Fibroblast of skin of right quadriceps (primary cell): ENCODE measurements around the gene KRTAP10-2.

Experiments used
- DNase-seq: peaks from one replicate; pipeline ENCODE4 v3.0.0-alpha.2; 2013

KRTAP10-2 gene

DNA sequence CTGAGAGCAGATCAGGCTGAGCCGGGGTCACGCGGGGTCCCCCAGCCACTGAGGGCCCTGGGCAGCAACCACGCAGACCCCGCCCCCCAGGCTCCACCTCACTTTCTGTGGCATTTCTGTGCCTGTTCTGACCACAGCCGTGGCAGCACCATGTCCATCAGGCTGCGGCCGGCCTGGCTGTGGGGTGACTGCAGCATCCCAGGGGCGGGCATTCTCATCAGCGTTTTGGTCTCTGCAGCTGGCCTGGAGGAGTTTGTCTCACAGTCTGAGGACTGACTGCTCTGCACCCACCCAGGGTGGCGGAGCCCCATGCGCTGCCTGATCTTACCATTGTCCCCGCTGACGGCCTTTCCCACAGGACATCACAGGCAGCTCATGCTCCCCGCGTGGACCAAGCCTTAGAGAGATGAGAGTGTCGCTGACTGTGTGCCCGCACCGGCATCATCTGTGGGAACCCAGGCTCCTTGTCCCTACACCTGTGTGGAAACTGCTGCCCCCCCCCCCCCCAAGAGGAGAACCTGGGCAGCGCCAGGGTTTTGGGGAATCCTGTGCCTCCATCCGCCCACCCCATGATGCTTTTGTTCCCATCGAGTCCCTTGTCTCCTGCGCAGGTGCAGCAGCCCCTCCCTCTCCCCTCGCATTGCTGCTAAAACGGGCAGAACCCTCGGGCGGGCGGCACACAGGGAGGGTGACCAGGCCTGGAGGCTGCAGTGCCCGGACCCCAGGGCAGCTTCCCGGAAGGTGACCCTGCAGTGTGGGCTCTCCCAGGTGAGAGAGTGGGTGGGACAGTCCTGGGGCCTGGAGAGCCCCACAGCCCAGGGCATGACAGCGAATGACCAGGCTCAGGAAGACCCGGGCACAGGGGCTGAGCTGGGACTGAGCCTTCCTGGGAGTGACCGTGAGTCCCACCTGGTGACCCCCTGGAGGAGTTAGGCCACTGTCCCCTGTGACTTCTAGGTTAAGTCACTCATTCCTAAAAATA, 13.1 kb downstream of the KRTAP10-2 start:
- no peak for DNase-seq

DNA sequence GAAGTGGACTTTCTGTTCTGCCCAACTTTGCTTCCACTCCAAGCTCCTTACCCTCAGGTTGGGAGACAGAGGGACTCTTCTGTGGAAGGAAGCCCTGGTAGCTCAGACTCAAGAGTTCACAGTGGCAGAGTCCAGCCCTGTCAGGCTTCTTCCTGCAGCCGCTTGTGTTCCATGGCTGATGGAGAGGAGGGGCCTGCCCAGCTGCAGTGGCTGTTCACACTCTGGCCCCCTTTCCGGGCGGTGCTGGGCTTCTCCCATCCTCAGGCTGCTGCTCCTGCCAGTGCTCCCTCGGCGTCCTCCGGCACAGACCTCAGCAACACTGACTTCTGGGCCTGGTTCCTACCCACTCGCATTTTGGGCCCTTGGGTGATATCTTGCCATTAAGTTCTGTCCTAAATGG, 15.3 kb downstream of the KRTAP10-2 start:
- DNase-seq, result no peak

GRCh38 chr21:44534688-44535087, 16.6 kb downstream of the KRTAP10-2 start:
- no peak for DNase-seq

DNA sequence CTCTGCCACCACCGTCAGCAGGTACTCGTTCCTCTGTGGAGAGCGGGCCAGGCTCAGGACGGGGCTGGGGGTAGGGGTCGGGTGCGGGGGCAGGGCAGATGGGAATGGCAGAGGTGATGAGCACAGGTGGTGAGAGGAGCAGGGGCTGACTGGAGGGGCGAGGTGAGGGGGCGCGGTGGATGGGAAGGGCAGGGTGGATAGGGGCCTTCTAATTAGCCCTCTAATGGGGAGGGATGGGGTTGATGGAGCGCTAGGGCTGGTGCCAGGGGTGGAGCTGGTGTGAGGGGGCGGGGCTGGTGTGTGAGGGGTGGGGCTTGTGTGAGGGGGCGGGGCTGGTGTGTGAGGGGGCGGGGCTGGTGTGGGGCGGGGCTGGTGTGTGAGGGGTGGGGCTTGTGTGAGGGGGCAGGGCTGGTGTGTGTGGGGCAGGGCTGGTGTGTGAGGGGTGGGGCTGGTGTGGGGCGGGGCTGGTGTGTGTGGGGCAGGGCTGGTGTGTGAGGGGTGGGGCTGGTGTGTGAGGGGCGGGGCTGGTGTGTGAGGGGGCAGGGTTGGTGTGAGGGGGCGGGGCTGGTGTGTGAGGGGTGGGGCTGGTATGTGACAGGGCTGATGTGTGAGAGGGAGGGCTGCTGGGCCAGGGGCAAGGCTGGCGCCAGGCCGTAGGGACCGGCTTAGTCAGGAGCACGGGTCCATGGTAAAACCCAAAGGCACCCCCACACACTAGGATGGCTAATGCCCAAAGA, 17.2 kb downstream of the KRTAP10-2 start:
- no peak for DNase-seq

DNA sequence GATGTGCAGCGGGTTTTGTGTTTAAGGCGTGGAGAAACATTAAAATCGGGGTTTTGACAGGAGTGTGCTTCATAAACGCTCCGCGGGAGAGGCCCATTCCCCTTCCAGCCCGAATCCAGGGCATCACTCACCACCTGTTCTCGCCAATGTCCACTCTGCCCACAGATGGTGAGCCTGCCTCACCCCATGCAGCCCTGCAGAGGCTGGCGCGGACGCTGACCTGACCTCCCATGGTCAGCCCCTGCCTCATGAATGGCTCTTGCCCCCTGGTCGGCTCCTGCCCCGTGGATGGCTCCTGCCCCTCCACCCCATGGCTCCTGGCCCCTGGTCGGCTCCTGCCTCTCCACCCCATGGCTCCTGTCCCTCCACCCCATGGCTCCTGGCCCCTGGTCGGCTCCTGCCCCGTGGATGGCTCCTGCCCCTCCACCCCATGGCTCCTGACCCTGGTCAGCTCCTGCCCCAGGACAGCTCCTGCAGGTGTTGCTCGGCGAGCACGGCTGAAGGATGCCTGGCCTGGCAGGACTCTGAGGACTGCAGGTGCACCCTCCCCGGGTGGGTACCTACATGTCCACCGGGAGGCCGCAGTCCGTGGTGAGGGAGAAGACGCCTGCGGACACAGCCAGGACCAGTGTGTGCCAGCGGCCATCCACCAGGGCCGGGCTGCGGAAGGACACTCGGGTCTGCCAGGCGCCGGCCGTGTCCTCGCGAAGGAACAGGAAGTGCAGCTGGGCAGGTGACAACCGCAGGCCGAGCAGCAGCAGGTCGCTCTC, 18.0 kb downstream of the KRTAP10-2 start:
- DNase-seq, result no peak

GRCh38 chr21:44532712-44533111, 18.6 kb downstream of the KRTAP10-2 start:
- DNase-seq, result no peak

- no peak for DNase-seq
Observed at GRCh38 chr21:44531606-44532564, 19.4 kb downstream of the KRTAP10-2 start.

- DNase-seq, result no peak
Observed at GRCh38 chr21:44530903-44531605, 20.3 kb downstream of the KRTAP10-2 start.

- DNase-seq, result no peak
Observed at GRCh38 chr21:44530221-44530902, 20.9 kb downstream of the KRTAP10-2 start.

DNA sequence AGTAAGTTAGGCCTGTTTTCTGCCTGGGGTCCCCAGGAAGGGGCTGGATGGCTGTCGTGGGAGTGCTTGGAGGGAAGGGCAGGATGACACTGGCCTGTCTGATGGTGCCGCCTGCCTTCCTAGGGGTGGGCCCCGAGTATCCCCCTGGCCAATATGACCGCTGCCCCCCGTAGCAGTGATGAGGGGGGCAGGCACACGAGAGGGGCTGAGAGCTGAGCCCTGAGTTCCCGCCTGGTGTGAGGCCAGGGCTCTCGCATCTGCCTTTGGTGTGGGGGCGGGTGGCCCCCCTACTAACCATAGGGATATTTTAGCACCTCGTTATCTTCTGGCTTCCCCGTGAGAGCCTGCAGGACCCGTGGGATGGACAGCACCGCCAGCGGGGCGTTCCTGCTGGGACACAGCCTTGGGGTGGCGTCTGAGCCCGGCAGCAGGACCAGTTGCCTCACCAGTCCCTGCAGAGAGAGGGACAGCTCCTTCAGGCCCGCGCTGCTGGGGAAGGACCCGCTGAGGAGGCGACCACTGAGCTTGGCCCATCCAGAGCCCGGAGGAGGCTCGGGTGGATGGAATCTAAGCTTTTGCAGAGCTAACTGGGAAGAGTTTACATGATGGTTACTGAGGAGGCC, 21.7 kb downstream of the KRTAP10-2 start:
- DNase-seq, result no peak

DNA sequence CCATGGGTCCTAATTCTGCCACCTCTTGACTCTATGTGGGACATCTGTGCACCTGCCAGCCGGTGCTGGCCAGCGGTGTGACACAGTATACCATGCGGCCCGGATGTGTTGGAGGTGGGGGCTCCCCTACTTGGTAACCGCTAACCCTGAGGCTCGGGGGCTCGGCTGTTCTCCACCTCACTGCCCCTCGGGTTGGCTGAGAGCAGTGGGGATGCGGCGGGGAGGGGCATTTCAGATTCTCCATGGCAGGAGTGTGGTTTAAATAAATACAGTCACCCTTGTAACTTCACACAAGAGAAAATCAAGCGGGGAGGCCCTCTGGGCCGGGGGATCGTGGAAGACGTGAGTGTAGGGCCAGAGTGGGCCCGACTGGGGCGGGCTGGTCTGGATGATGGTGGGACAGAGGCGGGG, 22.3 kb downstream of the KRTAP10-2 start:
- no peak for DNase-seq

GRCh38 chr21:44528634-44528995, 22.7 kb downstream of the KRTAP10-2 start:
- no peak for DNase-seq

- DNase-seq, result no peak
Observed at GRCh38 chr21:44527983-44528633, 23.2 kb downstream of the KRTAP10-2 start.

GRCh38 chr21:44527156-44527982, 23.9 kb downstream of the KRTAP10-2 start:
- no peak for DNase-seq

DNA sequence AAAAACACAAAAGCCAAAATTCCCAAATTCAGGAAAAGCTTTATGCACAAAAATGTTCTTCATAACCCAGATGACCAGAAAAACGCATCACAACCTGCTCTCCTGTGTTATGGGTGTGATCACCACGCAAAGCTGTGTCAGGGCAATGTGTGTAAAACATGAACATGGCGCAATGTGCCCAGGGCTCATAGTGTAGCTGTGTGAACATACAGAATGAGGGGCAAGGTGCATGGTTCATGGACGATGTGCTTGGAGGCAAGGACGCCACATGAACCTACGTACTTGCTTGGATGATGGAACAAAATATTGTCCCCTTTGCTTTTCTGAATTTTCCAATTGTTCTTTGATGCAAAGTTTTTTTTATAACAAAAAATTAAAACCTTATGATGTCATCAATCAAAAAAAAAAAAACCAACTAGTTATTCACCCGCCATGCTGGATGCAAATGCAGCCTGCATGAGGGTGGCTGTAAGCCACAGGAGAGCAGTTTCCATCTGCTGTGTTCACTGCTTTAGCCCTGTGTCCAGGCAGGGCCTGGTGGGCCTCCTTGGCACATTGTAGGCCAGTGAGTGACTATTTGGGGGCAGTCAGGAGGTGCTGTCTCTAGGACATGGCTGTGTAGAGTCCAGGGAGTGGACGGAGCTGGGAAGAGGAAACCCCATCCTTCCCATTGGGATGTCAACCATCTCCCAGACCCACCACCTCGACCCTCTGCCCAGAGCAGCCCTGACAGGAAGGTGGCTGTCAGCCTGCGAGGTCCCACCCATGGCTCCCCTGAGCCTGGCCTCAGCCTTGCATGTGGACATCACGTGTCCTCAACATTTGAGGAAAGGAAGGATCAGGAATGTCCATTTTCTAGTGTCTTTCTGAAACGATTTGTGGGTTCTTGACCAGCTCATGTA, 25.0 kb downstream of the KRTAP10-2 start:
- DNase-seq, result no peak

- no peak for DNase-seq
Observed at GRCh38 chr21:44525391-44526095, 25.8 kb downstream of the KRTAP10-2 start.
